Measurements from ENCODE around the gene ACOX1.
A peak's percentile ranks its signal among the peaks of the same experiment; 100 is the strongest.

The ACOX1 gene

DNA sequence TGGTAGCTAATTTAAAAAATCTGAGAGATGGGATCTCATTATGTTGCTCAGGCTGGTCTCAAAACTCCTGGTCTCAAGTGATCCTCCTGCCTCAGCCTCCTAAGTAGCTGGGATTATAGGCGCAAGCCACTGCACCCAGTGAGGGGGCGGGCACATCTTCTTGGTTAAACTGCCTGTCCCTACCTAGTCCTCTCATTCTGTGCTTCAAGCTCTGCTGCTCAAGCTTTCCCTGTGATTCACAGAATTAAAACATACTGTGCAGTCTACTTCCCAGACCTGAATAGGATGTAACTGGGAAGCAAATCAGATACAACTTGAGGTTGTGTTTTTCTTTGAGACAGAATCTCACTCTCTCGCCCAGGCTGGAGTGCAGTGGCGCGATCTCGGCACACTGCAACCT, 76.6 kb downstream of the ACOX1 start:
- peaks cover 41% of the 10 kb centered on the region for H3K4me1 ChIP-seq
- no peak overlapping the region for H3K4me3 ChIP-seq
- no peaks in the 10 kb centered on the region; the same call in 1 of the 2 replicates for H4K20me1 ChIP-seq
- H3K9me3 ChIP-seq, result no peaks in the 10 kb centered on the region
- H3K9ac ChIP-seq, result no peak overlapping the region
- H3K36me3 ChIP-seq, result peaks cover 53% of the 10 kb centered on the region
- no peak for TF ChIP-seq Cebpa-rat (IDR thresholded peaks at IDR 0.05)
- no peaks in the 10 kb centered on the region for H3K27me3 ChIP-seq
- no peak overlapping the region for H3K4me2 ChIP-seq
- no peak overlapping the region for H3K27ac ChIP-seq

DNA sequence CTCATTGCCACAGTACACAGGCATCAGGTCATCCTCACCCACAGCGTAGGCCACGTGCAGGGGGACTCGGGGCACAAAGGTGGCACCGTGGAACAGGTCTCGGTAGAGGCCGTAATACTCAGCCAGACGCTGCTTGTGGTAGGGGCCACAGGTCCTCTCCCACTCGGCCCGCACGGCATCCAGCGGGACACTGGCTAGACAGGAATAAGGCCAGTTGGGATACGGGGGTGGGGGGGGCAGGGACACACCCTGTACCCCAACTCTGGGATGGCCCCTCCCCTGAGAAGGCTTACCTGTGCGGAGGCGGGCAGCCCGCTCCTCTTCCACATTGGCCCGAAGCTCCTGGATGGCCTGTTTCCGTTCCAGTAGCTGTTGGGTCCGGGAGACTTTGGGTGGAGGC, 77.2 kb downstream of the ACOX1 start:
- peaks cover 53% of the 10 kb centered on the region for H3K36me3 ChIP-seq
- no peaks in the 10 kb centered on the region for H3K9me3 ChIP-seq
- no peak for TF ChIP-seq Cebpa-rat (IDR thresholded peaks at IDR 0.05)

DNA sequence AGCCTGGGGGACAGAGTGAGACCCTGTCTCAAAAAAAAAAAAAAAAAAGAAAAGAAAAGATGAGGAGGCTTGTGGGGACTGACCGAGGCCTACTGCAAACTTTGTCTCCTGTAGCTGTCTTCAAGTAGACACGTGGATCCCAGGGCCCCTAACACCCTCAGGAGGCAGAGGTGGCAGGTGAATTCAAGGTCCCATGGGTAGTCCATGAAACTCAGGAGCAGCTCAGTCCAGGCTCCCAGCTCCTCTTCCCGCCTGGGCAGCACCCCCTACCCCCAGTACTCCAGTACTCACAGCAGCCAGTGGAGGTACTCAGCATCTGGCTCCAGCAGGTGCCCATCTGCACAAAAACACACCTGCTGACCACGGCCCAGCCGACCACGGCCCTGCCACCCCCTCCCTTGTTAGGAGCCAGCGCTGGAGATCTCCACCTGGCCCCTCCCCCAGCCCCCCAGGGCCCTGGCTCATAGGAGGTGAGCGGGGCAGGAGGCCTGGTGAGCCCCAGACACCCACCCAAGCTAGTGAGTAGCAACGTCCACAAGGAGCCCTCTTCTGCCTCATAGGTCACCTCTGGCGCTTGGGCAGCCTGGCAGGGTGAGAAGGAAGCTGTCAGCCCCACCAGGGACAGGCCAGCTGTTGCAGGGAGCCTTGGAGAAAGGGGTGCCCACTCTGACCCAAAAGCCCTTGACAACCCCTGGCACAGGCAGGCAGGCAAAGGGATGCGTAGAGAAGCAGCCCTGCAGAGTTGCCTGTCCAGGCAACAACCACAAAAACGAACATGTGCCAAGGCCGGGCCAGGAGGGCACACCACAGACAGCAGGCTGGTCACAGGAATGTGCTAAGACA, 78.1 kb downstream of the ACOX1 start:
- TF ChIP-seq Cebpa-rat (IDR thresholded peaks at IDR 0.05), result no peak
- H3K36me3 ChIP-seq, result peaks cover 53% of the 10 kb centered on the region

More for the DNA sequence above, 77.2 kb downstream of the ACOX1 start:
- no peak overlapping the region for H3K9ac ChIP-seq
- H3K4me2 ChIP-seq, result no peak overlapping the region
- H3K27me3 ChIP-seq, result no peaks in the 10 kb centered on the region
- H4K20me1 ChIP-seq, result no peaks in the 10 kb centered on the region; the same call in 1 of the 2 replicates
- no peak overlapping the region for H3K27ac ChIP-seq
- H3K4me3 ChIP-seq, result no peak overlapping the region
- H3K4me1 ChIP-seq, result peaks cover 46% of the 10 kb centered on the region

DNA sequence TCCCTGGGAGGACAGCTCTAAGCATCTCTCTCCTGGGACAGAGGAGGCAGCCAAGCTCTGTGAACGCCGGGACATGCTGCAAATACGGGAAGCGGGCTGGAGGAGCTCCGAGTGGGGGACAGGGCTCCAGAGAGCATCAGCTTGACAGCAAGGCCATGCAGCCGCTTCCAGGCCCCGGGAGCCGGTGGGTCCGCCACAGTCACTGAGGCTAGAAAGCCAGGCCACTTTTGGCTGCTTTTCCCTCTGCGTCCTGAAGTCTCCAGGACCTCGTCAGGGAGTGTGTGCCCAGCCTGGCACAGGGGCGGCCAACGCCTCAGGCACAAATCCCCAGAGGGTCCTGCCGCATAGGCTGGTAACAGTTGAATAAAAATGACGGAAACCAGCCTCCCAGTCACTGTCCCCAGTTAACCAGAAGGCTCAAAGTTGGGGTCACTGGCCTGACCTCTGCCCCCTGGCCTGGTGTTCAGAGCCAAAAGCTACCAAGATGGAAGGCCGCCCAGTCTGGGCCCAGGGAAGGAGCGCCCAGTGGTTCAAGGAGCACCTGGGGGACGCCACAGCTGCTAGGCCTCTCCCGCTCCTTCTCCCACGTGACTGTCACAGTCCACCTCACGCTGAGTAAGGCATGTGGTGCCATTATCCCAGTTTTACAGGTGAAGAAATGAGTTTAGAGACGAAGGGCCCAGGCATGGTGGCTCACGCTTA, 79.0 kb downstream of the ACOX1 start:
- Histone ChIP-seq H3K27me3 (no peaks in the 10 kb centered on the region), H3K4me3 (no peak overlapping the region), H4K20me1 (peaks cover 2% of the 10 kb centered on the region; the same call in 1 of the 2 replicates), H3K4me1 (peaks cover 40% of the 10 kb centered on the region), H3K4me2 (no peak overlapping the region), H3K36me3 (peaks cover 53% of the 10 kb centered on the region), H3K9ac (no peak overlapping the region), H3K27ac (no peak overlapping the region), H3K9me3 (no peaks in the 10 kb centered on the region)
- no peak for TF ChIP-seq Cebpa-rat (IDR thresholded peaks at IDR 0.05)

More for the DNA sequence above, 78.1 kb downstream of the ACOX1 start:
- Histone ChIP-seq H3K9ac (no peak overlapping the region), H3K4me1 (peaks cover 39% of the 10 kb centered on the region), H3K4me3 (no peak overlapping the region), H3K27ac (no peak overlapping the region), H3K4me2 (no peak overlapping the region), H4K20me1 (no peaks in the 10 kb centered on the region; the same call in 1 of the 2 replicates), H3K9me3 (no peaks in the 10 kb centered on the region), H3K27me3 (no peaks in the 10 kb centered on the region)

DNA sequence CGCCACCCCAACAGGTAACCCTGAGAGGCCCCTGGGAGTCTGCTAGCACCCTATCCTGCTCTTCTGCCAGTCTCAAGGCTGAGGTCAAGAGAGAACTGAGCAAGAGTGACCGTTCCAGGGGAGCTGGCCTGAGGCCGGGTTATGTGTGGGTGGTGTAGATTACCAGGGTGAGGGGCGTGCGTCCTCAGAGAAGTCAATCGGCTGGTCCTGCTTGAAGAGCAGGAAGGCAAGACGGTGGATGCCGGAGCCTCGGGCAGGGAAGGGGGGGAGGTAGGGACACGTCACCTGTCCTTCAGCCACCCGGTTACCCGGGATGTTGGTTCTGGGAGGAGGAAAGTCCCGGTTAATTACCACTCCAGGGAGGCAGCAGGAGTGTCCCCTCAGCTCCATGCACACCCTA, 79.6 kb downstream of the ACOX1 start:
- Histone ChIP-seq H3K36me3 (peaks cover 53% of the 10 kb centered on the region), H3K4me3 (no peak overlapping the region), H3K4me2 (no peak overlapping the region), H3K27ac (no peak overlapping the region), H3K9me3 (no peaks in the 10 kb centered on the region), H4K20me1 (peaks cover 8% of the 10 kb centered on the region; the same call in 1 of the 2 replicates), H3K4me1 (peaks cover 46% of the 10 kb centered on the region), H3K27me3 (no peaks in the 10 kb centered on the region), H3K9ac (no peak overlapping the region)
- TF ChIP-seq Cebpa-rat (IDR thresholded peaks at IDR 0.05), result no peak

DNA sequence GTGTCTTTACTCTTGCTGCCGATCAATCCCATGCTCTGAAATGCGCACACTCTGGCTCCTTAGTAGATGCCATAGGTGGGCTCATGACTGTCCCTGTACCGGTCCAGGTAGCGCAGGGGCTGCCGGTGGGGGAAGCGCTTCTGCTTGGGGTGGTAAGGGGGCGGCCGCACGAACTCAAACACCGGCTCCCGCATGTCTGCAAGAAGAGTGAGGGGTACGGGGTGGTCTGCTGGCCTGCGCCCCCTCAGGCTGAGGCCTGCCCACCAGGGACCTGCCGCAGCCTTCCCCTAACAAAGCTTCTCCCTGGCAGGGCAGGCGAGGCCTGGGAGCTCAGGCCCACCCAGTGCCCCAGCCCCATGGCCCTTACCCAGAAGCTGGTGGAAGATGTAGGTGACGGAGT, 80.2 kb downstream of the ACOX1 start:
- Histone ChIP-seq H3K27me3 (no peaks in the 10 kb centered on the region), H3K27ac (no peak overlapping the region), H3K4me3 (no peak overlapping the region), H4K20me1 (peaks cover 13% of the 10 kb centered on the region), H3K9ac (no peak overlapping the region), H3K4me2 (no peak overlapping the region), H3K36me3 (peaks cover 53% of the 10 kb centered on the region), H3K9me3 (no peaks in the 10 kb centered on the region), H3K4me1 (peaks cover 47% of the 10 kb centered on the region)
- TF ChIP-seq Cebpa-rat (IDR thresholded peaks at IDR 0.05), result no peak

DNA sequence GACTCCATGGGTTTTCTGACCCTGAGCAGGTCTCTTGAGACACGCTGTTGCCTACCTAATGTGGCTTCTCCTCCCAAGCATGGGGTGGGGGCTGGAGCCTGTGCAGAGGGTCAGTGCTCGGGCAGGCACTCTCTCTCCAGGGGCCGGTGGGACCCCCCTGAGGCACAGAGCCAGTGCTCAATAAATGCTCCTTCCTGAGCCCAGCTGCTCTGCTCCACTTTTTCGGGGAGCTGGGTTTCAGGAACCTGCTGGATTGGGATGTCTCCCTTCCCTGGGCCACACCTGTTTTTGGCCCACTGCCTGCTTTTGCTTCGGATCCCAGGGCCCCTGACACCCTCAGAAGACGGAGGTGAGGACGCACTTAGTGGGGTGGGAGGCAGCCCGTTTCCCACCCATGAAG, 80.9 kb downstream of the ACOX1 start:
- TF ChIP-seq Cebpa-rat (IDR thresholded peaks at IDR 0.05), result no peak
- Histone ChIP-seq H3K4me2 (peak overlapping the region; percentile 98), H3K4me1 (peaks cover 47% of the 10 kb centered on the region), H3K27me3 (no peaks in the 10 kb centered on the region), H3K9ac (no peak overlapping the region), H3K36me3 (peaks cover 53% of the 10 kb centered on the region), H3K4me3 (no peak overlapping the region), H4K20me1 (peaks cover 20% of the 10 kb centered on the region), H3K27ac (no peak overlapping the region), H3K9me3 (no peaks in the 10 kb centered on the region)

DNA sequence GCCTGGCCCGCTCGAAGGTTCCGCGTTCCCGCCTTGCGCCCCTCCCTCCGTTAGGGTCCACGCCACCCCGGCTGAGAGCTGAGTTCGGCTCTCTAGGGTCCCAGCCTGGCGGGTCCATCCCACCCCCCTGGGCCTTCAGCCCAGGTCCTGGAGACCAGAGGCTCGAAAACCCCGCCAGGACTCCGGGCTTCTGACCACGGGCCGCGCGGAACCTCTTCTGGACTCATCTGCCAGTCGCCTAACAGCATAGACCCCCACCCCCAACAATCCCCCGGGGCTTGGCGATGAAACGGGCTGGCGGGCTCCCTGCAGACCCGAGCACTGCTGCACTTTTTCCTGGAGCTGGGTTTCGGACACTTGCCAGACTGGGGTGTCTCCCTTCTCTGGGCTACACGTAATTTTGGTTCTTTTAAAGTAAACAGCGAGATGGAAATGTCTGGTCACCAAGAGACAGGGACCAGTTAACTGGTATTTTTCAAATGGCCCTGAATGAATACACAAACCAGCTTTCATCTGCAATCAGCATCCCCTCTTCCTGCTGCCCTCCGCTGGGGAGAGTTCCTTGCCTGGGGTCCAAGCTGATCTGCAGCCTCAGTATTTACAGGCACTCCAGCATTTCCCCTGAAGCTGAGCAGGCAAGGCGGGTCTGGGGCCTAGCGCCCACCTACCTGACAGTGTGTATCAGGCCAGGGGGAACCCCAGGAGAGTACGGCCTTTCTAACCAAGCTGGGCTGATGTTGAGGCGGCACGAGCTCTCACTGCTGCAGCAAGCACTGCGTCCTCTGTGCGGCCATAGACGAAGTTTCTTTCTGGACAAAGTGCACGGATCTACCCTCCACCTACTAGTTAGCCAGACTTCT, 81.6 kb downstream of the ACOX1 start:
- Histone ChIP-seq H3K9ac (peak overlapping the region; percentile 91), H3K4me2 (peak overlapping the region; percentile 98), H3K9me3 (no peaks in the 10 kb centered on the region), H3K27ac (peak overlapping the region; percentile 96), H3K4me3 (peak overlapping the region; percentile 90), H3K27me3 (no peaks in the 10 kb centered on the region), H3K4me1 (peaks cover 50% of the 10 kb centered on the region), H4K20me1 (peaks cover 27% of the 10 kb centered on the region), H3K36me3 (peaks cover 53% of the 10 kb centered on the region)
- TF ChIP-seq Cebpa-rat (IDR thresholded peaks at IDR 0.05), result no peak

DNA sequence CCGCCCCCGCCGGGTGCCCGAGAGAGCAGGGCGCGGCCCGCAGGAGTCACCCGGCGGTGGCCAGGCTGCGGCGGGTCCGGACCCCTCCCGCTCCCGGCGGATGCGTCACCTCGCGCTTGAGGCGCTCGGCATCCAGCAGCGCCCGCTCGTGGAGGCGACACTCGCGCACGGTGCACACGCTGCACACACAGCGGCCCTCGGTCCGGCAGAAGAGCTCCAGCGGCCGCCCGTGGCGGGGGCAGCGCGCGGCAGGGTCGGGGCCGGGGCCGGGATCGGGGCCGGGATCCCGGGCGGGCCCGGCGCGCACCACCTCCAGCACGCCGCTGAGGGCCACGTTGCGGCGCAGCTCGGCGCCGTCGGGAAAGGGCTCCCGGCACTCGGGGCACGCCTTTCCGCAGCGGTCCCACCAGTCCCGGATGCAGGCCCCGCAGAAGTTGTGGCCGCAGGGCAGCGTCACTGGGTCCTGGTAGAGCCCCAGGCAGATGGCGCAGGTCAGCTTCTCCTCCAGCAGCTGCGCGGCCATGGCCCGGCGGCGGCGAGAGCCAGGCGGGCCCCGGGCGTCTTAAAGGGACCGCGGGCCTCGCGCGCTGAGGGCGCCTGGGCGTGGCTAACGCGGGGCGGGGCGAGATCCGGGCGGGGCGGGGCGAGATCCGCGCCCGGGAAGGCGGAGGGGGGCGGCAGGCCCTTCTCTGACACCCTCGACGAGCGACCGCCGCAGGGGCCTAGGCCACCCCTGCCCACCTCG, 82.4 kb downstream of the ACOX1 start, which contains the start of gene TRIM65:
Gene TRIM65, minus strand, starts transcription at position 537 of the 745 bp plus-strand sequence. Its CDS starts 14 bp downstream, at position 523.
- Histone ChIP-seq H3K4me3 (peak within 1 kb of the TSS; percentile 90), H4K20me1 (peaks cover 35% of the 10 kb centered on the region), H3K27me3 (no peaks in the 10 kb centered on the region), H3K4me1 (peaks cover 50% of the 10 kb centered on the region), H3K4me2 (peak within 1 kb of the TSS; percentile 98), H3K36me3 (peaks cover 53% of the 10 kb centered on the region), H3K9ac (peak within 1 kb of the TSS; percentile 91), H3K9me3 (no peaks in the 10 kb centered on the region), H3K27ac (peak within 1 kb of the TSS; percentile 96)
- TF ChIP-seq Cebpa-rat (IDR thresholded peaks at IDR 0.05), result no peak

Measured in BLaER1 (cell line).